OCI-LY1 (cell line): ENCODE measurements around the gene SFTA2.

Experiments
- EZH2 ChIP-seq: fragments of 200-600 bp; sonication (generic), shearing (Covaris generic); IDR thresholded peaks from 2 replicates; pipeline ENCODE4 v1.8.0; 2017; ENCODE audit warnings: borderline replicate concordance, mixed run types, mild to moderate bottlenecking, antibody characterized with exemption, low read length, moderate library complexity, mixed read lengths
- TF ChIP-seq, protein P1 (sequence below): fragments of 200-600 bp; sonication (generic), shearing (Covaris generic); IDR thresholded peaks from 2 replicates; pipeline ENCODE4 v1.5.1; 2017; ENCODE audit warnings: mild to moderate bottlenecking, antibody characterized with exemption, low read length, moderate library complexity, mixed read lengths

DNA sequence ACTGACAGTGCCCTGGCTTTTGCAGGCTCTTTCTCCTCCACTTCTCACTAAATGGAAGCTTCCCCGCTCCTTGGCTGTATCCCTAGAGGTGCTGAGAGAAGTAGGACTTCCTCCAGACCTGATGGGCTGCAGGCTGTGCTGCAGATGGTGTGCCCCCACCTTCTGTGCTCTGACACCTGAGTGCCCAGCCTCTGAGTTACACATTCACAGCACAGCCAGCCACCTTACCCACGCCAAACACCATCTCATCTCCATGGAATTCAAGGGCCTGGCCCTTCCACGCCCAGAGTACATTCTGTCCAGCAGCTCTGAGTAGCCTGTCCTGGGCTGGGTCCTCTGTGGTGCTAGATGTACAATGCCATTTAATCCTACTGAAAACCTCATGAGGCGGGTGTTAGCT, 5.3 kb downstream of the SFTA2 start:
- TF ChIP-seq, protein P1, sequence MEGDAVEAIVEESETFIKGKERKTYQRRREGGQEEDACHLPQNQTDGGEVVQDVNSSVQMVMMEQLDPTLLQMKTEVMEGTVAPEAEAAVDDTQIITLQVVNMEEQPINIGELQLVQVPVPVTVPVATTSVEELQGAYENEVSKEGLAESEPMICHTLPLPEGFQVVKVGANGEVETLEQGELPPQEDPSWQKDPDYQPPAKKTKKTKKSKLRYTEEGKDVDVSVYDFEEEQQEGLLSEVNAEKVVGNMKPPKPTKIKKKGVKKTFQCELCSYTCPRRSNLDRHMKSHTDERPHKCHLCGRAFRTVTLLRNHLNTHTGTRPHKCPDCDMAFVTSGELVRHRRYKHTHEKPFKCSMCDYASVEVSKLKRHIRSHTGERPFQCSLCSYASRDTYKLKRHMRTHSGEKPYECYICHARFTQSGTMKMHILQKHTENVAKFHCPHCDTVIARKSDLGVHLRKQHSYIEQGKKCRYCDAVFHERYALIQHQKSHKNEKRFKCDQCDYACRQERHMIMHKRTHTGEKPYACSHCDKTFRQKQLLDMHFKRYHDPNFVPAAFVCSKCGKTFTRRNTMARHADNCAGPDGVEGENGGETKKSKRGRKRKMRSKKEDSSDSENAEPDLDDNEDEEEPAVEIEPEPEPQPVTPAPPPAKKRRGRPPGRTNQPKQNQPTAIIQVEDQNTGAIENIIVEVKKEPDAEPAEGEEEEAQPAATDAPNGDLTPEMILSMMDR, result no peak
- no peak for TF ChIP-seq EZH2
